ENCODE data around the gene PIBF1. TPM values are rescaled to one million over a fixed set of nuclear protein-coding genes. Genes with fewer than 3 reads are reported as not detected.
"Not testable (repeated sequence)": the region's sequence is repeated elsewhere in the genome, so short reads cannot be mapped to it uniquely, and the experiment has no call there.

Gene PIBF1
- total RNA-seq, 1 donor from 2014 or later, result 27.6 TPM

DNA sequence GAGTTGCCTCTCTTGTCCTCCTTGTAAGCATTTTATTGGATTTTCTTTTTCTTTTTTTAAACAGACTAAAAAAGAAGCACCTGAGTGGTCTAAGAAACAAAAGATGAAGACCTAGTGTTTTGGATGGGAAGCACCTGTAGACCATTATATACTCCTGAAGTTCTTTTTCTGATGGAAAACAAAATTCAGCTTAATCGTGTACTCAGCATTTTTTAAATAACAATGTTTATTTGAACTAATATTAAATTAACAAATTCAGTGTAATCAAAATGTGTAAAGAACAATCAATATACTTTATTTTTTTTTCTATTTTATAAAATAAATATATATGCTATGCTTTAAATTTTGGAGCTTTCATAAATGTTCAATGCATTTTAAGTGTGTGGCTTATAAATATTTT lies 233.9 kb downstream of the PIBF1 start:
- DNase-seq (ENCODE audit: low read depth), result no peak

DNA sequence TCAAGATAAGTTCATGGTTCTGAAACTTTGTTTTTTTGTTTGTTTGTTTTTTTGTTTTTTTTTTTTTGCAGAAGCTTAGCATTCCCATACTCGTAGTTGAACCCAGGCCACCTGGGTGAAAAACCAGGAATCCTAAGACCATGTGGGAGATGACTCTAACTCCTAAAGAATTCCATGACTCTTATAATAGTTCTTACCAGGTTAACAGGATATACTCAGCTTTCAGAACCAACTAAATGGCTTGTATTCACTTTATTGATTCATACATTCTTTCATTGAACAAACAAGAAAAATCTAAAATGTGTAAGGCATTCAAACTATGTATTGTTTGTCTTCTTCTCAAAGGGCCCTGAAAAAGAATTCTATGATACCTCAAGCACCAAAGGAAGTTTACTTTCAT lies 236.4 kb downstream of the PIBF1 start:
- peak; percentile 42 for DNase-seq (ENCODE audit: low read depth)

DNA sequence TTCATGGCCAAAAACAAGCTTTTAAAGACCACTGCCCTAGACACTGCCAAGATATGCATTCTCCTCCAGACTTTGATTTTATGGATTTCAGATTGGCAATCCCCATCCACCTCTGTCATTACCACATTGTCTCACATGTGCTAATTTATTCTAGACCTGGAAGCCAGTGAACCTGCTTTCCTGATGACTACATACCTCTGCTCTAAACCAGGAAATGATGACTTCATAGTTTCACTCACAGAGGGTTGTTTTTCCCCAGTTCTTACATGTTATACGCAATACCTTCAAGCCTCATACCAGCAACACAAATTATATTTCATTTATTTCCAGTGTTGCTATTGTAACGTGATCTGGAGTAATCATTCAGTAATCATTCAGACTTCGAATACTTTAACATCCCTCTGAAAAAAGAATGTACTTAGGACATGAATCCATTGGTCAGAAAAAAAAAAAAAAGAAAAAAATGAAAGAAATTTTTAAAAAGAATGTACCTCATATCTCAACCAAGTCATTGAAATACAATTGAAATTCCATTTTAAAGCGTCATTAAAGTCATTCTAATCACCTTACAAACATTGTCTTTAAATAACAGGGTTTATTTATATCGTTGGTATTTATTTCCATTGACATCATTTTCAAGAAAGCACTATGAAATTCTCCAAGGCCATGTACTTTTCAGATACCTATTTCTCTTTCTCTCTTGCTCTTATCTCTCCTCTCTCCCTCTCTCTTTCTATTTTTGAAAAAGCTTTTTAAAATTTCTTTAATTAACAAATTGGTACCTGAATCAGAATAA lies 243.5 kb downstream of the PIBF1 start:
- peak; percentile 82 for DNase-seq (ENCODE audit: low read depth)

DNA sequence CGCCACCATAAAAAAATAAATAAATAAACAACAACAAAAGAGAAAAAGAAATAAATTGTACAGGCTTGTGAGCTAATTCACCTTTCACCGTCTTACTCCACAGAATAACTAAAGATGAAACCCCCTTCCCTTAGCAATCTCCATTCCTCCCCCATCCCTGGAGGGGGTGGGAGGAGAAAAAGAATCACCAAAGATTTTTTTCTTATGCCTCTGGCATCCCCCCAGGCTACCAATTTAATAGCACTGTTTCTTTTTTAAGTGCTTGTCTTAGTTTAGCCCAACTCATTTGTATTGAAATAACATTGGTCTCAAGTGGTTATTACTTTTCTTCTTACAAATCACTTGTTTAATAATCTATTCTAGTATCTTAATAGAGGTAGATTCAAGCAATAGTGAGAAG lies 253.0 kb downstream of the PIBF1 start:
- no peak for DNase-seq (ENCODE audit: low read depth)

DNA sequence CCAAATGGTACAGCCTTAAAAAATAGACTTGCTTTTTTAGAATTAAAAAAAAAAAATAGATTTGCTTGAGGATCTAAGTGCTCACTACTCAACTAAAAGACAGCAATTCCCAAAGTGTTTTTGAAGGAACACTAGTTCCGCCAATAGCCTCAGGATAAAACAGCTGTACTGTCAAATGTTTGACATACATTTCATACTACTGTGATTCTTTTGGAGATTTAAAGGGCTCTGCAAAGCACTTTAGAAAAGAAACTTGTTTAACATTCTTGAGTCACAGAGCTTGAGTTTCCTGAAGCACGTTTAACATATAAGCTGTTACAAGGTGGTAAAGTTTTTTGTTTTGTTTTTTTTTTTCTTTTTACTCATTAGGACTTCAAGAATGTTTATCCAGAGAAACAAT lies 253.7 kb downstream of the PIBF1 start:
- DNase-seq (ENCODE audit: low read depth), result no peak

DNA sequence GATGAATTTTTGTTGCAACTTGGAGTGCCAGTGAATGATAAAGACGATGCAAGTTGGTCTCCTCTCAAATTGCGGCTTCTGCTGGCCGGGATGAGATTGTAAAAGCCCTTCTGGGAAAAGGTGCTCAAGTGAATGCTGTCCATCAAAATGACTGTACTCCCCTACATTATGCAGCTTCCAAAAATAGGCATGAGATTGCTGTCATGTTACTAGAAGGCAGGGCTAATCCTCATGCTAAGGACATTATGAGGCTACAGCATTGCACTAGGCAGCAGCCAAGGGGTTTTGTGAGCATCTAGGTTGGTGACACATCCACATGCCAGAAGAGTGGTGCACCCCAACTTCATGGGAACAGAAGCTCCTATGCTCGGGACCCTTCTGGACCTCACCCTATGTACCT lies 254.6 kb downstream of the PIBF1 start:
- no peak for DNase-seq (ENCODE audit: low read depth)

DNA sequence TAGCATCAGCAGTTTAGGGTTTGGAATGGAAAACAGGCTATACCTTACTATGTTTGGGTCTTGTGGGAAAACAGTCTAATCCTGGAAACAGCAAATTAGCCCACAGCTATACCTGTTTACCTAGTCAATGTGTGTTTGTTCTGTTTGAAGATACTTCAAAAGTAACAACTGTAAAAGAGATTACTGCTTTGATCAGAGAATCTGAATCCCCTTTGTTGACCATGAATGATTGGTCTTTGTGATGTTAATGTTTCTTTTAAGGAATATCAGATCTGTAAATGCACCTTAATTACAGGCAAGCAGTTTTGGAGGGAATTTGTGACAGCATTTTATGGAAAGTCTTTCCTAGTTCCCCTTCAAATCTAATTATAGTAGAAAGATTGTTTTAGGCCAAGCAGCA lies 256.1 kb downstream of the PIBF1 start:
- no peak for DNase-seq (ENCODE audit: low read depth)

DNA sequence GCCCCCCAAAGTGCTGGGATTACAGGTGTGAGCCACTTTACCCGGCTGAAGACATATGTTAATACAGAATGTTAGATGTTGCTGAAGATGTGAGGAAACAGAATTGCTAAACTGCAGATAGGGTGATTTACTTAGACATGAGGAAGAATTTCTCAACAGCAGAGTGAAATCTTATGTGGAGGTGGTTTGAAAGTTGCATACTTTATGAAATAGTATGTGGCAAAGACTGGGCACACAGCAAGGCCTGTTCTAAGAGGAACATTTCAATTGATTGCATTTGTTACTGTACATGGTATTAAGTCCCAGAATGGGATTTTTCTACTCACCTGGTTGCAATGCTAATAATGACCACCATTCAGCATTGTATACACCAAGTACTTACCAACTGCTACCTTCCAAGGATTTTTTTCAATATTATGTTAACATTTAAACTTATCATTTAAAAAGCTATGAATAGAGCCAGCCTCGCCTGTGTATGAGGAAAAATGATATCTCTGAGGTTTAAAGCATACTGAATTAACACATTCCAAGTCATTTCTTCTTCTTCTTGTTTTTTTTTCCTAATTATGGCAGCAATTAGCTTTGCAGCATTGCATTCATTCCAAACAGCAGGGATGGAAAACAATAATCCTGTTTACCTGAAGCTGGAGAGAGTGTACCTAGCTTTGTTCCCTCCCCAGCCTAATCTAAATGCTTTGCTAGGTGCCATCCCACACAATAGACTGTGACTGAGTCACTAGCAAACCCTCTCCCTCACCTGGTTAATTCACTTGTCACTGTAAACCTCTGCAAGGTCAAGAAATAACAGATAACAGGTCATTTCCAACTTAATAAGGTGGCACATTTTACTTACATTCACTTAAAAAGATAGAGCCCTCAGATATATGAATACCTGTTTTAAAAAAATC lies 257.5 kb downstream of the PIBF1 start:
- no peak for DNase-seq (ENCODE audit: low read depth)

DNA sequence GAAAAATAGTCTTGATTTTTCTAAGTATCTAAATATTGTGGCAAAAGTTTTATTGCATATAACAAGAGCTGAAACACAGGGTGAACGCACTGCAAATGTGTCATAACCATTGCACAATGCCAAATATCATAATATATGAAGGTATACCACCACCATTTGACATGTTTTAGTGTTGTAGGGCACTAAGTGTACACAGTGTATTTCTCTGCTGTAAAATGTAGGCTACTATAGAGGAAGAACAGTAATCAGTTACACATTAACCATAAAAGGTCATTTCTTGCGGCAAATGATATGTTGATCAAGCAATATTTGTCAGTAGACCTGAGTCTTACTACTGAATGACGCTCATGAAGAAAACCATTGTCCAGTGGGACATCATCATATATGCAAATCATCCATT lies 258.6 kb downstream of the PIBF1 start:
- no peak for DNase-seq (ENCODE audit: low read depth)

DNA sequence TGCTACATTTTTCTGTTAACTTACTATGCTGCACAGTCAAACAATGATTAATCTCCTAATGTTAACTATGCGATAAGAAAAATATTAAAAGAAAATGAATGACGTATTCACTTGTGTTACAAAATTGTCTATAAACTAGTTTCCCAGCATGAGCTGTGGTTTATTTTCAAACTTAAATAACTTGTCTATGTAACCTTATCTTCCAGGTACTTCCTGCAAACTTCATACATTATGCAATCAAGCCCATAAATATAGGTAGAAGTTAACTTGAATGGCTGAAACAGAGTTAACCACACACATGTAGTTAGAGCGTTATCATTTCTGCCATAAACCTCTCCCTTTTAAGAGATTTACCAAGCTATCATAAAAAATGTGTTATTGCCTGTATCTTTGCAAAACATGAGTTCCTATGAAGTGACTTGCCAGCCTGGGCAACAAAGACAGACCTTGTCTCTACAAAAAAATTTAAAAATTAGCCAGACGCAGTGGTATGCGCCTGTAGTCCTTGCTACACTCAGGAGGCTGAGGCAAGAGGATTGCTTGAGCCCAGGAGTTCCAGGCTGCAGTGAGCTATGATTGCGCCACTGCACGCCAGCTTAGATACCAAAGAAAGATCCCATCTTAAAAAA lies 259.1 kb downstream of the PIBF1 start:
- DNase-seq (ENCODE audit: low read depth), result no peak

DNA sequence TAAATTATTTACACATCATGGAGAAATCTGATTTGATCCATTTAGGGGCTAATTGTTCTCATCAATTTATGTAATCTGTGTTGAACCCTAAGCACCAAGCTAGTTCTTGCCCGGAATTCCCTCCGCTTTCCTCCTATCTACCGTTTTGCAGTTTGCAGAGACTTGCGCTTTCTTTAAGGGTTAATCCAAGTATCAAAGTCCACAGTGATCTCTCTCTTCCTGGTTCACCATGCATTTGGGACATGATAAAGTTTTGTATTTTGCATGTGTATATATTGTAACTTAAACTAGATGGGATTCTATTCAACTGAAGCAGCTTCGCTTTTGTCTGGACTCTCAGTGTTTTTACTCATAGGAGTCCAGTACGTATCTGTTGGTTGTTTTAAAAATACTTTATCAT lies 263.1 kb downstream of the PIBF1 start:
- no peak for DNase-seq (ENCODE audit: low read depth)

DNA sequence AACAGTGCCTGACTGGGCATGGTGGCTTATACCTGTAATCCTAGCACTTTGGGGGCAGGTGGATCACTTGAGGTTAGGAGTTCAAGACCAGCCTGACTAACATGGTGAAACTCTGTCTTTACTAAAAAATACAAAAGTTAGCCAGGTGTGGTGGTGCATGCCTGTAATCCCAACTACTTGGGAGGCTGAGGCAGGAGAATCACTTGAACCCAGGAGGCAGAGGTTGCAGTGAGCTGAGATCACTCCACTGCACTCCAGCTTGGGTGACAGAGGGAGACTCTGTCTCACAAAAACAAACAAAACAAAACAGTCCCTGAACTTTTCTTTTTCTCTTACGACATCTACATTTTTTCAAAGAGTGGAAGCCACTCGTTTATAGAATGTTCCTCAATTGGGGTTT lies 266.7 kb downstream of the PIBF1 start:
- not testable (repeated sequence) for DNase-seq (ENCODE audit: low read depth)

DNA sequence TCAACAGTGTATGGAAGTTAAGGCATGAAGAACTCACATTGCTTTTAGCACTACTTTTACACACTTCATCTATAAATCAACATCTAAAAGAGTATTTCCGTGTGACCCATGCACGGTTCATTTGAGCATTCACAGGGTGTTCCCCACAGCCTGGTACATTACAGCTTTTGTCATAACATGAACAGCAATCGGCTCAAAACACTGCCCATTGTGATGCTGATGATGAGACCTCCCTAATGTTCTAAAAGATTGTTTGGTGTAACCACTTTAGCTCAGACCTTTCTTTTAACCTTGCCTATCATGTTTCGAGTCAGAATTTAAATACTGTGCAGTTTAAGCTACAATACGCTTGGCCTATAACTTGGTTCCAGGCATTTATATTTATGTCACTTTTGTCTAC lies 272.8 kb downstream of the PIBF1 start:
- DNase-seq (ENCODE audit: low read depth), result no peak

DNA sequence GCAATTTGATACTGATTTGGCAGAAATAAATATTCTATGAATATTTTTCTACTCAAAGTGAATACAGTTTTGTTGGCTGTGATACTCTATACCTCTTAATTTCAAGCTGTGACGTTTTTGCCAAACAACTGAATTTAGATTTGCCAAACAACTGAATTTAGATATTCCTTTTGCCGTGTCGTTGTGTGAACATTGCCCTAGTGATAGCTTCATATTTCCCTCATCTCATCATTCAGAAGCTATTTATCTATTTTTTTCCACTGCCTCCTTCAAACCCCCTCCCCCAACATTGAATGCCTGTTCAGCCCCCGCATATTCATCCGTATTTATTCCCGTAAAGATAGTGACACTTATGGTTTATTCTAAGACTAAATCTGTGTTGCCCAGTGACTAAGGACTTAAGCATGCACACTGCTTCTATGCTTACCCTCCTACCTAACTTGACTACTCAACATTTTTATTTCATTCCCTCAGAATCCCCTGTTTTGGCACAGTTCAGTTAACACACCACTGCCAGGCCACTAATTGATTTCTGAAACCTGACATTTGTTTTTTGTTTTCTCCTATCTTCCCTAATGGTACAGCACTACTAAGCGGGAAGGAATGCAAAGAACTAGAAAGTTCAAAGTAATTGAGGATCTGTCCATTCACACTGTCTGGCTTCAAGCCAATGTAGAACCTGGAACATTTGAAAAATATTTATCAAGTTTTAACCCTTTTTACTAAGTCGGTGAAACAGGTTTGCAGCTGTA lies 274.1 kb downstream of the PIBF1 start:
- peak; percentile 99 for DNase-seq (ENCODE audit: low read depth)

DNA sequence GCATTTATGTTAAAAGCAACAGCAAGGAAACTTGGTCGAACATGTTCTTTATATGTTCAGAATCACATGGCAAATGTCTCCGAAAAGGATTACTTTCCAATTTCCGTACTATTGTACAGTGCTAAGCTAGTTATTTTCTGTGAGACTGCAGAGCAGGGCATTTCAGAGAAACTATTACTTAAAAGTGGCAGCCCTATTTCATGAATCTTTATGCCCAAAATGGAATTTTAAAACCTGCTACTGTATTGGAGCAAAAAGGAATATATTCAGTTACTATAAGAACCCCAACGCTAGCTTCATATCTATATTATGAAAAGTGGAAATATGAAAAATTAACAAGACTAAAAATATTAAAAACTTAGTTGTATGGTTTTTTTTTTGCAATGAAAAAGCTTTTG lies 274.6 kb downstream of the PIBF1 start:
- no peak for DNase-seq (ENCODE audit: low read depth)

DNA sequence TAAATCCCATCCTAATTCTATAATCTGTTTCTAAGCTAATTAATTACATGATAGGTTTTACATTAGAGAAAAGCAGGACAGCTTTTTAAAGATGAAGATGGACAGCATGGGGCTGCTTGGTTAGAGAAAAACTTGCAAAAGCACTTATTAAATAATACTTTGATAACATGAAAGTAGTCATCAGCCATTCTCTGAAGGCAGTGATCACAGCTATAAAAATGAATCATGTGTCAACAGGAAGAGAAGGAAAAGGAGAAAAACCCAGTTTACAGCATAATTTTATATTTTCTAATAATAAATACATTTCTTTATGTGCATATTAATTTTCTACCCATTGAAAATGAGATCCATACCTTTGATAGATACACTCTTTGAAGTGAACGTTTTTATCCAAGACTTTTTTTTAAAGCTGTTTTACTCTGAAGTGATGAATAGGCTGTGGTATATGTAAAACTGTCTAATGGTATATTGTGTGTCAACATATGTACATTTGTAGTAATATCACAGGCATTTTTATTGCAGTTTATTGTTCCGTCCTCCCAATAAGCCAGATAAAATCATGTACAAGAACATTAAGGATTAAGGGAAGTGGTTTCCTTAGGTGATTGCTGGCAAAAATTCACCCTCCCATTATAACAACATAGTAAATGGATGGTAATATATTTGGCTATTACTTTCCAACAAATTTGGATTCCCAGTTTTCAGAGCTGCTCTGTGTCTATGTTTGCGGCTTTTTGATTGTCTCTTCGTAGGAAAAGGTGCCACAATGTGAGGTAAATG lies 275.5 kb downstream of the PIBF1 start:
- no peak for DNase-seq (ENCODE audit: low read depth)

DNA sequence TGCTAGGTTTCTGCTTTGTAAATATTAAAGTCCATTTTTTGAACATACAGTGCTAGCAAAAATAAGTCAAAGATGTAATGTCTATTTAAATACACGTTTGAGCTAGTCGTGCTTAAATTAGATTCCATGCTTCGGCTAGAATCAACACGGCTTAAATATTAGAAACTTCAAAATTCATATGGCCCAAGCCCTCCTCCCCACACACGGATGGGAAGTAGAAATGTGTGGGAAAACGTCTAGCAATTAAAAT lies 276.1 kb downstream of the PIBF1 start:
- no peak for DNase-seq (ENCODE audit: low read depth)

DNA sequence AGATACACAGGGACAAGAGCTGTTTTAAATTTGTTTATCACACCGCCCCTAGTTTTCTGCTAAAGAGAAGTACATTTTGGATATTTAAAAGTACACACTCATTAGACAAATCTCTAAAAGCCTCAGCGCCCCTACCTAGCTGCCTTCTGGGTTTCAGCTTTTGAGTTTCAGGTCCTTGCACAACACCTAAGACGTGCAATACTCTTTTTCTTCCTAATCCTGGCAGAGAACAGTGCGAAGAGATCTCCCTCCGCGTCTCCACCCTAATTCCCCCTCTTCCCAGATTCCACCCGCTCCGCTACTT lies 276.5 kb downstream of the PIBF1 start:
- peak; percentile 88 for DNase-seq (ENCODE audit: low read depth)

DNA sequence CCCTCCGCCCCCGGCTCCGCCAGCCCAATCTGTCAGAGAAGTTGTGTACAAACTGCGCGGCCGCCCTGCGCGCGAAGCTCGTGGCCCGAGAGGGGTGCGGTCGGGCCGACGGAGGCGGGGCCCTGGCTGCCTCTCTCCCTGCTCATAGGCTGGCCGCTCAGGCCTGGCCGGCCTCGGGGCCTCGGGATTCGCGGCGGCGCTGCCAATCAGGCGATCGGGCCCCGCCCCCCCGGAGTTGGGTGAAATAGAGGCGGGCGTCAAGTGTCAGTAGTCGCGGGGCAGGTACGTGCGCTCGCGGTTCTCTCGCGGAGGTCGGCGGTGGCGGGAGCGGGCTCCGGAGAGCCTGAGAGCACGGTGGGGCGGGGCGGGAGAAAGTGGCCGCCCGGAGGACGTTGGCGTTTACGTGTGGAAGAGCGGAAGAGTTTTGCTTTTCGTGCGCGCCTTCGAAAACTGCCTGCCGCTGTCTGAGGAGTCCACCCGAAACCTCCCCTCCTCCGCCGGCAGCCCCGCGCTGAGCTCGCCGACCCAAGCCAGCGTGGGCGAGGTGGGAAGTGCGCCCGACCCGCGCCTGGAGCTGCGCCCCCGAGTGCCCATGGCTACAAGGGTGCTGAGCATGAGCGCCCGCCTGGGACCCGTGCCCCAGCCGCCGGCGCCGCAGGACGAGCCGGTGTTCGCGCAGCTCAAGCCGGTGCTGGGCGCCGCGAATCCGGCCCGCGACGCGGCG lies 277.0 kb downstream of the PIBF1 start, which contains the start of gene KLF5:
Gene KLF5, plus strand, starts transcription at position 270 of the 724 bp plus-strand sequence. Its CDS starts 323 bp downstream, at position 593.
- DNase-seq (ENCODE audit: low read depth), result no peak

DNA sequence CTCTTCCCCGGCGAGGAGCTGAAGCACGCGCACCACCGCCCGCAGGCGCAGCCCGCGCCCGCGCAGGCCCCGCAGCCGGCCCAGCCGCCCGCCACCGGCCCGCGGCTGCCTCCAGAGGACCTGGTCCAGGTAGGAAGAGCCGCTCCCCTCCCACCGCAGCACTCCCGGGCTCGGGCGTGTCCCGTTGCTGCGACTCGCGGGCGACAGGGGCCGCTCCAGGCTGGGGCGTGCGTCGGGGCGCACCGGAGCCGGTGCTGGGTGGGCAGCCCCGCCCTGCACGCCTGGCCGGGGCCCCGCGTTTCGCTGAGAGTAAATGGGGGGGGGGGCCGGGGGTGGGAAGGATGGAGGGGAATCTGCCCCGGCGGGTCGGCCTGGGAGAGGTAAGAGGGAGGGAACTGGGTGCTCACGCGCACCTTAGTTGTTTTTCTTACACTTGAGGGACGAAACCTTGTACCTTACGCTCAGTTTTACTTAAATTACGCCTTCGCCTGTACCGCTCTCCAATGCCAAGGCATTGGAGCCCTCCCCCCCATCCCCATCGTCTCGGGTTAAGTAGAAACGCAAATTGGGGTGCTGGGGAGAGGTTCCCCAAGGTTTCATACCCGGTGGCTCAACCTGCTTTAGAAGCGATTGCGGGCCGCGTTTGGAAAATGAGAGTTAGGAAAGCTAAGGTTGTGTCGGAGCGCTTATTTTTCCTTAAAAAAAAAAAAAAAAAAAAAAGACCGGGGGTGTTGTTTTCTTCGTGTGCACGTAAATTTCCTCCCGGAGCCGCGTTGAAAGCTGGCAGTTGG lies 277.7 kb downstream of the PIBF1 start:
- DNase-seq (ENCODE audit: low read depth), result no peak

All from renal cortical epithelial cell (primary cell).